Lung (tissue), 12 donors: ENCODE data around the gene EXOC2. TPM values are rescaled to one million over a fixed set of nuclear protein-coding genes. Genes with fewer than 3 reads are reported as not detected.
A peak's percentile ranks its signal among the peaks of the same experiment; 100 is the strongest.

Experiments
- ATAC-seq: fragments of 200-7000 bp; cut with Tn5 transposase; one replicate; pipeline ENCODE4 v1.9.1; 2020; ENCODE audit warnings: moderate number of reproducible peaks; ENCODE audit not compliant: insufficient read depth, low FRiP score
- DNase-seq, 3 donors: peaks; one replicate each; pipeline ENCODE4 v3.0.0-alpha.2; 2013 to 2017
- H3K27ac ChIP-seq, 2 donors: one replicate each; pipeline ENCODE4 v1.5.1; 2013; ENCODE audit warnings: mild to moderate bottlenecking in 2 of 2, moderate library complexity in 2 of 2, control low read depth in 1 of 2, inconsistent platforms in 1 of 2, low read depth in 1 of 2, low read length in 1 of 2
- H3K27me3 ChIP-seq, 3 donors: one replicate each; pipeline ENCODE4 v1.5.1; 2013; ENCODE audit warnings: low read length in 2 of 3; ENCODE audit not compliant: control insufficient read depth in 3 of 3, insufficient read depth in 3 of 3
- H3K36me3 ChIP-seq, 4 donors: one replicate each; pipeline ENCODE4 v1.5.1; 2013; ENCODE audit warnings: low read length in 4 of 4, mild to moderate bottlenecking in 1 of 4, moderate library complexity in 1 of 4; ENCODE audit not compliant: control insufficient read depth in 4 of 4, insufficient read depth in 4 of 4
- H3K4me1 ChIP-seq, 5 donors: one replicate each; pipeline ENCODE4 v1.5.1; 2013; ENCODE audit warnings: low read length in 5 of 5, mild to moderate bottlenecking in 2 of 5, moderate library complexity in 1 of 5; ENCODE audit not compliant: control insufficient read depth in 5 of 5, insufficient read depth in 5 of 5
- H3K4me3 ChIP-seq: one replicate; pipeline ENCODE4 v1.5.1; 2013; ENCODE audit warnings: mild to moderate bottlenecking, control low read depth, moderate library complexity
- H3K9ac ChIP-seq, 2 donors: one replicate each; pipeline ENCODE4 v1.5.1; 2013; ENCODE audit warnings: low read length in 2 of 2, control low read depth in 1 of 2; ENCODE audit not compliant: insufficient read depth in 1 of 2
- H3K9me3 ChIP-seq, 4 donors: one replicate each; pipeline ENCODE4 v1.5.1; 2013; ENCODE audit warnings: low read length in 3 of 4, mild to moderate bottlenecking in 1 of 4, moderate library complexity in 1 of 4; ENCODE audit not compliant: control insufficient read depth in 4 of 4, insufficient read depth in 3 of 4
- WGBS, 2 donors: extraction: QIAGEN DNeasy Blood & Tissue Kit; methylation state at CpG; one replicate each; pipeline ENCODE4 v1.1.7; 2013; 5-methylcytosine and 5-hydroxymethylcytosine counted together
- polyA plus RNA-seq, 2 donors: library from polyadenylated mRNA; stranded (reverse); fragments of 200-250 nt; gene quantifications; one replicate each; pipeline ENCODE4 v1.2.1, GENCODE V29; 2013
- total RNA-seq, 2 donors: library from RNA; depleted of rRNA in 1 of 2; stranded (reverse); fragments of >200 nt in 1 of 2; gene quantifications; one replicate each; pipeline ENCODE4 v1.2.1, GENCODE V29; 2014 to 2021
- TF ChIP-seq, protein P1 (sequence below): IDR thresholded peaks from 2 replicates; pipeline ENCODE4 v1.5.1; 2012; ENCODE audit warnings: mild to moderate bottlenecking; ENCODE audit errors: control extremely low read depth, extremely low read depth
- donor health status: control.
- donor health status: control.
- donor health status: Bipolar disorder and iron deficiency.
- donor health status: healthy.
- donor health status: DM: yes; HTN: yes; CAD: no.

Gene EXOC2
- total and polyA plus RNA-seq, 4 donors = 6.3 to 33.0 (median 12.8) TPM

DNA sequence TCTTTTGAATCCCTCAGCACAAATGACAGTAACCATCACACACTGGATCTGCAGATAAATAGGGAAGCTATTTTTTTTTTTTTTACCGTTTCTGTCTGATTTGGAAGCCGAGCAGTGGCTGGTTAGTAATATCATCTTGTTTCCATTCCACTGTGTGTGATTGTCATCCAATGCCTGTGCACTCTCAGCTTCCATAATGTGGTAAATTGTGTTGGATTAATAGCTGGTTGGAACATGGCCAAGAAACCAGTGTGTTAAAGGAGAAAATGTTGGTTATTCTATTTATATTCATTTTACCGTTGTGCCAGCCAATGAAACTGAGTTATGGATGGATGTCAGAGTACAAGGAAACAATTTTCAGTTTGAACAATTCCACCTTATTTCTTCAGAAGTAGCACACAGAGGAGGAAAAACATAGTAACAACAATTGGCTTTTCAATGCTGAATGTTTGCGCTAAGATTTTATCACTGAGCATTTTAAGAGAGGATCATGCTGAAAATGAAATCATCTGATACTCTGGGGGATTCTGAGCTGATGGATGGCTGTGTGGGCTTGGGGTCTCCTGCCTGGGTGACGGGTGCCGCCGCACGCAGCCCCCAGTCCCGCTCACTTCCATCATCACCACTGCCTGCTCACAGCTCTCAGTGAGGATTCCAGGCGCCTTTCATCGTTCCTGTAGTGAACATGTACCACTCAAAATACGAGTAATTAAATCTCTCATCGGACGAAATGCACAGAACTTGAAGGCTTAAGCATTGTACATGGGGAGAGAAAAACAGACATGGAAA lies 40.7 kb upstream of the EXOC2 start:
- H3K36me3 ChIP-seq = no peaks in the 10 kb centered on the region
- DNase-seq (peak in 2 of 3 donors; percentile 41 to 44), ATAC-seq (no peak)
- peaks cover 0 to 3% (median 0%) of the 10 kb centered on the region in 3 donors for H3K27me3 ChIP-seq
- WGBS, 2 donors = 83 to 87% methylated on average over 14 of the region's 14 CpGs
- TF ChIP-seq, protein P1, sequence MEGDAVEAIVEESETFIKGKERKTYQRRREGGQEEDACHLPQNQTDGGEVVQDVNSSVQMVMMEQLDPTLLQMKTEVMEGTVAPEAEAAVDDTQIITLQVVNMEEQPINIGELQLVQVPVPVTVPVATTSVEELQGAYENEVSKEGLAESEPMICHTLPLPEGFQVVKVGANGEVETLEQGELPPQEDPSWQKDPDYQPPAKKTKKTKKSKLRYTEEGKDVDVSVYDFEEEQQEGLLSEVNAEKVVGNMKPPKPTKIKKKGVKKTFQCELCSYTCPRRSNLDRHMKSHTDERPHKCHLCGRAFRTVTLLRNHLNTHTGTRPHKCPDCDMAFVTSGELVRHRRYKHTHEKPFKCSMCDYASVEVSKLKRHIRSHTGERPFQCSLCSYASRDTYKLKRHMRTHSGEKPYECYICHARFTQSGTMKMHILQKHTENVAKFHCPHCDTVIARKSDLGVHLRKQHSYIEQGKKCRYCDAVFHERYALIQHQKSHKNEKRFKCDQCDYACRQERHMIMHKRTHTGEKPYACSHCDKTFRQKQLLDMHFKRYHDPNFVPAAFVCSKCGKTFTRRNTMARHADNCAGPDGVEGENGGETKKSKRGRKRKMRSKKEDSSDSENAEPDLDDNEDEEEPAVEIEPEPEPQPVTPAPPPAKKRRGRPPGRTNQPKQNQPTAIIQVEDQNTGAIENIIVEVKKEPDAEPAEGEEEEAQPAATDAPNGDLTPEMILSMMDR = no peak
- H3K9ac ChIP-seq = no peak overlapping the region
- H3K4me1 ChIP-seq = peaks cover 0 to 23% (median 1%) of the 10 kb centered on the region in 5 donors
- no peak overlapping the region for H3K27ac ChIP-seq
- H3K4me3 ChIP-seq = no peak overlapping the region
- no peaks in the 10 kb centered on the region for H3K9me3 ChIP-seq

DNA sequence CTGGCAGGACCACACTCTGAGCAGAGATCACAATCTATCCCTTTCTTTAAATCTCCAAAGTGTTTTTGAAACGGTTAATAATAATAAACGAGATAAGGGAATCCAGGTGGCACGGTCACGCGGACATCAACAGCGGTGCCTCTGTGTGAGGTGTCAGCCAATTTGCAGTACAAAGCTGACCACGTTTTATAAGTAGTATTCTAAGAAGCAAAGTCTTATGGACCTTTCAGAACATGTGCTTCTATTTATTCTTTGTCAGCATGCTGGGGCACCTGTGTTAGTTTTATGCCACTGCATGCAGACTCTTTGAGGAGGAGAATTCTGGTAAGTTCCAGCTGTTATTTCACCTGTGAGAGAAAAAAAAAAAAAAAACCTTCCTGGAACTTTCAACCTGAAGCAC lies 39.0 kb upstream of the EXOC2 start:
- Histone ChIP-seq H3K9me3 (no peaks in the 10 kb centered on the region), H3K27ac (no peak overlapping the region), H3K4me1 (peaks cover 0 to 34% (median 1%) of the 10 kb centered on the region in 5 donors), H3K27me3 (peaks cover 0 to 3% (median 0%) of the 10 kb centered on the region in 3 donors), H3K36me3 (no peaks in the 10 kb centered on the region), H3K4me3 (no peak overlapping the region), H3K9ac (no peak overlapping the region)
- ATAC-seq (no peak), DNase-seq (no peak)
- WGBS, 2 donors = 78 to 79% methylated on average over 7 of the region's 7 CpGs
- TF ChIP-seq, protein P1 = no peak

DNA sequence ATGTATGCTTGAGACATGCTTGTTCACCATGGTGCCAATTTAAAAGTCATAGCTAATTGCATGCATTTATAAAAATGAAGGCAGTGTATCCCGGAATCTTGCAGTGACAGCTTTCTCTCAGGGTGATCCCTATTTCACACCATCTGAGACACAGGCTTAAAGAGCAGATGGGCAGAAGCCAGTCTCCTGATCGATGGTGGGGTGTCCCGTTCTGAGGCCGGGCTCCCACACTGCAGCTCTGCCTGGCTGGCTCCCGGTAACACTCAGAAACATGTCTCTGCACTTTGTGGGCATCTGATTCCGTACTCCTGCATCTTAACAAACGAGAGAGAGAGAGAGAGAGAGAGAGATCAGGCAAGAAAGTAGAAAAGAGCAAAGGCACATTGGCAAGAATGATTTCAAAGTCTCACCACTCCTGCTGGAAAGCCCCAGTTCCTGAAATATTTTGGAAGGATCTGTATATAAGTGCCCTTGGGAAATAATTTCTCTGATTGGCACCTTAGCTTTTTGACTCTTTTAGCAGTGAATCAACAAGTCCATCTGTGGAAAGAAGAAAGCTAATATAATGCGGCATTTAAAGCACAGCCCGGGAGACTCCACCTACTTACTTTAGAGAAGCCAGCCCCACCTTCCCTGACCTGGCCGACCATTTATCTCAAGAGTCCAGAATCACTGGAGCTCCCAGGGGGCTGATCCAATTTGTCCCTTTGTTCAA lies 36.8 kb upstream of the EXOC2 start:
- DNase-seq (no peak), ATAC-seq (no peak)
- 80 to 89% methylated on average over 10 of the region's 10 CpGs for WGBS, 2 donors
- no peaks in the 10 kb centered on the region for H3K9me3 ChIP-seq
- no peak overlapping the region for H3K9ac ChIP-seq
- TF ChIP-seq, protein P1 = no peak
- peaks cover 0 to 39% (median 1%) of the 10 kb centered on the region in 5 donors for H3K4me1 ChIP-seq
- H3K27ac ChIP-seq = no peak overlapping the region
- H3K27me3 ChIP-seq = peaks cover 0 to 3% (median 0%) of the 10 kb centered on the region in 3 donors
- H3K36me3 ChIP-seq = no peaks in the 10 kb centered on the region
- H3K4me3 ChIP-seq = no peak overlapping the region
